Erythroblast (primary cell): ENCODE measurements around the gene LSR.

Source experiments
- GATA1 ChIP-seq: IDR thresholded peaks from 2 replicates; pipeline ENCODE4 v1.6.1; 2011; ENCODE audit warnings: low read depth, mild to moderate bottlenecking, control low read depth, low read length, moderate library complexity
- POLR2A ChIP-seq: IDR thresholded peaks from 2 replicates; pipeline ENCODE4 v1.6.1; 2011; ENCODE audit warnings: mild to moderate bottlenecking, low read length

- TF ChIP-seq POLR2A (no peak), GATA1 (no peak)
Measured at GRCh38 chr19:35249848-35250711, 1.3 kb downstream of the LSR start.
